Keratinocyte (primary cell): Measurements from ENCODE around the gene CCDC88A.

ENCODE experiments used
- CTCF ChIP-seq, 3 experiments: IDR thresholded peaks in 1 of 3; conservative IDR thresholded peaks in 1 of 3; optimal IDR thresholded peaks in 1 of 3; 2 replicates in 2 of 3; 3 replicates in 1 of 3; pipeline versions ENCODE3 to v1.5.1; 2011; ENCODE audit warnings: low read length in 3 of 3, mild to moderate bottlenecking in 3 of 3, moderate library complexity in 2 of 3, control low read depth in 1 of 3, inconsistent platforms in 1 of 3; ENCODE audit not compliant: insufficient read depth in 2 of 3; ENCODE audit errors: extremely low read depth in 1 of 3
- EZH2 ChIP-seq: IDR thresholded peaks from one replicate; pipeline ENCODE4 v1.6.1; 2012; ENCODE audit warnings: inconsistent platforms, mild to moderate bottlenecking, low read length, moderate library complexity

- no peak for TF ChIP-seq CTCF (optimal IDR thresholded peaks at IDR 0.05 in 1 of 3, IDR thresholded peaks at IDR 0.05 in 1 of 3, conservative IDR thresholded peaks at IDR 0.05 in 1 of 3; ENCODE audit: extremely low read depth in 1 of 3, insufficient read depth in 2 of 3, low read length in 3 of 3)
- no peak for TF ChIP-seq EZH2
These were observed 18.5 kb downstream of the CCDC88A start for GRCh38 chr2:55401124-55401523.
